ENCODE results near the gene TMEM185B. TPM values are rescaled to one million over a fixed set of nuclear protein-coding genes. Genes with fewer than 3 reads are reported as not detected.
A peak's percentile ranks its signal among the peaks of the same experiment; 100 is the strongest.

The TMEM185B gene
- total RNA-seq, 1 donor from 2014 or later: 27.8 TPM

GRCh38 chr2:120243211-120243610, 20.0 kb upstream of the TMEM185B start:
- Mint-ChIP-seq H3K4me3 (no peak overlapping the region), H3K27me3 (ENCODE audit: low read depth) (peaks cover 11% of the 10 kb centered on the region), H3K4me1 (peaks cover 47% of the 10 kb centered on the region), H3K9me3 (no peaks in the 10 kb centered on the region), H3K27ac (no peak overlapping the region), H3K36me3 (no peaks in the 10 kb centered on the region)
- TF ChIP-seq CTCF (IDR thresholded peaks at IDR 0.05; ENCODE audit: unreplicated experiment): no peak
- no peak for DNase-seq (ENCODE audit: low spot score in 2 of 2, unreplicated experiment in 2 of 2)

- Mint-ChIP-seq H3K27me3 (ENCODE audit: low read depth) (peaks cover 4% of the 10 kb centered on the region), H3K4me3 (no peak overlapping the region), H3K9me3 (no peaks in the 10 kb centered on the region), H3K27ac (no peak overlapping the region), H3K4me1 (peaks cover 44% of the 10 kb centered on the region), H3K36me3 (no peaks in the 10 kb centered on the region)
- TF ChIP-seq CTCF (IDR thresholded peaks at IDR 0.05; ENCODE audit: unreplicated experiment): no peak
- DNase-seq (ENCODE audit: low spot score in 2 of 2, unreplicated experiment in 2 of 2): no peak
Observed at GRCh38 chr2:120241684-120242083, 18.5 kb upstream of the TMEM185B start.

DNA sequence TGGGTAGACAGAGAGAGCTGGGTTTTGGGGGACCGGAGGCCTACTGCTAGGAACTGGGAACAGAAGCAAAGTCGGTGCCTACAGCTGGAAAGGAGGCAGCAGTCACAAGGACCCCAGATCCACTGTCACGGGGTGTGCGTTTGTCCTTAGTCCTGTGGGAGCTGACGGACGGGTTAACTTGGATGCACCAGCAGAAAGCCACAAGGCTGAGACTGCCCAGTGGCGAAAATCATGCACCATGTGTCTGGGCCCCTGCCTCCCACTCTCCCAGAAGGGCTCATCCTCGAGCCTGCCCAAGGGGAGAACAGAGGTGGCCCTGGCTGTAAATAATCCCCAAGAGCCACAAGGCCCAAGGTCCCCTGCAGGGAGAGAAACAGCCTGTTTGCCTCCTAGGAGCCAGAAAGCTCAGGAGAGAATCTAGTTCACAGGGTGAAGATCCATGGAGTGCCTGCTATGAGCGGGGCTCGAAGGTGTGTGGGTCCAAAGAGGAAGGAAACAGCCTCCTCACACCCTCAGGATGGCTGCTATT, 17.8 kb upstream of the TMEM185B start:
- DNase-seq (ENCODE audit: low spot score in 2 of 2, unreplicated experiment in 2 of 2): no peak
- H3K36me3 Mint-ChIP-seq: no peaks in the 10 kb centered on the region
- peaks cover 37% of the 10 kb centered on the region for H3K4me1 Mint-ChIP-seq
- peaks cover 4% of the 10 kb centered on the region for H3K27me3 Mint-ChIP-seq (ENCODE audit: low read depth)
- H3K27ac Mint-ChIP-seq: no peak overlapping the region
- no peak overlapping the region for H3K4me3 Mint-ChIP-seq
- H3K9me3 Mint-ChIP-seq: no peaks in the 10 kb centered on the region
- no peak for TF ChIP-seq CTCF (IDR thresholded peaks at IDR 0.05; ENCODE audit: unreplicated experiment)

GRCh38 chr2:120239488-120240287, 16.5 kb upstream of the TMEM185B start:
- H3K9me3 Mint-ChIP-seq: peaks cover 2% of the 10 kb centered on the region
- no peak for DNase-seq (ENCODE audit: low spot score in 2 of 2, unreplicated experiment in 2 of 2)
- H3K36me3 Mint-ChIP-seq: no peaks in the 10 kb centered on the region
- peak overlapping the region; percentile 60 for H3K27ac Mint-ChIP-seq
- H3K4me1 Mint-ChIP-seq: peaks cover 24% of the 10 kb centered on the region
- H3K27me3 Mint-ChIP-seq (ENCODE audit: low read depth): peaks cover 4% of the 10 kb centered on the region
- no peak for TF ChIP-seq CTCF (IDR thresholded peaks at IDR 0.05; ENCODE audit: unreplicated experiment)
- H3K4me3 Mint-ChIP-seq: peak overlapping the region; percentile 32

- DNase-seq (ENCODE audit: low spot score in 2 of 2, unreplicated experiment in 2 of 2): no peak
- peaks cover 4% of the 10 kb centered on the region for H3K27me3 Mint-ChIP-seq (ENCODE audit: low read depth)
- H3K36me3 Mint-ChIP-seq: no peaks in the 10 kb centered on the region
- H3K9me3 Mint-ChIP-seq: peaks cover 4% of the 10 kb centered on the region
- TF ChIP-seq CTCF (IDR thresholded peaks at IDR 0.05; ENCODE audit: unreplicated experiment): no peak
- no peak overlapping the region for H3K4me3 Mint-ChIP-seq
- H3K27ac Mint-ChIP-seq: no peak overlapping the region
- peaks cover 21% of the 10 kb centered on the region for H3K4me1 Mint-ChIP-seq
Observed at GRCh38 chr2:120238728-120239487, 15.7 kb upstream of the TMEM185B start.

All from mesothelial cell of epicardium (in vitro differentiated cells).